NCI-H2227 treated with DMSO at 0.1 percent for 48 hours (cell line): ENCODE measurements around the gene SPTLC1.

Experiments used
- DNase-seq: peaks from one replicate; lab custom pipeline; 2025; lab: John Stamatoyannopoulos, UW

The SPTLC1 gene

GRCh38 chr9:92094655-92095054 lies 20.6 kb downstream of the SPTLC1 start:
- DNase-seq, result no peak

GRCh38 chr9:92077888-92078287 lies 37.3 kb downstream of the SPTLC1 start:
- DNase-seq, result no peak

DNA sequence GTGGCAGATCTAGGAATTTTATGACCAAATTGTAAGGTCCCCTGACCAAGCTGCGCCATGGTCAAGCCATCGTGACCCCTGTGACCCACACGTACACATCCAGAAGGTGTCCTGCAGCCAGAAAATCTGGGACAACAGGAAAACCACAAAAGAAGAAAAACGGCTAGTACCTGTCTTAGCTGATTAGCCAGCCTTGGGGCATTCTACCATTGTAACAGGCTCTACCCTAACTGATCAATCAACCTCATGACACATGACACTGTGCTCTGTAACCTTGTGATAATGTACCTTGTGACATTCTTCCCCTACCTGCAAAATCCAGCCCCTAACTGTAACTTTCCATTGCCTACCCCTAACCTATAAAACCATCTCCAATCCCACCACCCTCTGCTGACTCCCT lies 43.6 kb downstream of the SPTLC1 start:
- no peak for DNase-seq

DNA sequence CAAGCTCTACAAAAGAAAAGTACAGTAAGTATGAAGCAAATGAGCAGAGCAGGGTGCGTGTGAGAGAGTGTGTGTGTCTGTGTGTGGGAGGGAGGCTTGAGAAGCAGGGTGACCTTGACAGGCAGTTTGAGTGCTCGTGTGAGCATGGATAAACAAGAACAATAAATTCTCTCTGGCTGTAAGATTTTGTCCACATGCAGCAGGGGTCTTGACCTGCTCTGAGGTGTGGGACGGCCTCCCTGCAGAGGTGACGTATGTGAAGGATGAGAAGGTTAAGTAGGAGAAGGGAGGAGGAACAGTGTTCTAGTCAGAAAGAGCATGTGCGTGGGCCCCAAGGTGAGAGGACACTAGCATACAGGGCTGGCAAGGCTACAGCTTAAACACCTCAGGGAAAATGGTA lies 49.0 kb downstream of the SPTLC1 start:
- peak; percentile 43 for DNase-seq

GRCh38 chr9:92064711-92065110 lies 50.5 kb downstream of the SPTLC1 start:
- DNase-seq, result no peak

DNA sequence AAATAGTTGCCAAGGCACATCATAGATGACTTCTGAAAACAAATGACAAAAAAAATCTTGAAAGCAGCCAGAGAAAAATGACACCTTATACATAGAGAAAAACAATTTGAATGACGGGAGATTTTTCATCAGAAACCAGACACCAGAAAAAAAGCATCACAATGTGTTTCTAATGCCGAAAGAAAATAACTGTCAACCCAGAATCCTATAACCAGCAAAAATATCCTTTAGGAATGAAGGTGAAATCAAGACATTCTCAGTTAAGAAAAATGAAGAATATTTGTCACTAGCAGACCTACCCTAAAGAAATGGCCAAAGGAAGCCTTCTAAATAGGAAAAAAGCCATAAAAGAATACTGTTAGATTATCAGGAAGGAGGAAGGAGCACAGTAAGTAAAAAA lies 54.0 kb downstream of the SPTLC1 start:
- no peak for DNase-seq

- no peak for DNase-seq
These were observed 55.6 kb downstream of the SPTLC1 start for GRCh38 chr9:92059661-92060060.

DNA sequence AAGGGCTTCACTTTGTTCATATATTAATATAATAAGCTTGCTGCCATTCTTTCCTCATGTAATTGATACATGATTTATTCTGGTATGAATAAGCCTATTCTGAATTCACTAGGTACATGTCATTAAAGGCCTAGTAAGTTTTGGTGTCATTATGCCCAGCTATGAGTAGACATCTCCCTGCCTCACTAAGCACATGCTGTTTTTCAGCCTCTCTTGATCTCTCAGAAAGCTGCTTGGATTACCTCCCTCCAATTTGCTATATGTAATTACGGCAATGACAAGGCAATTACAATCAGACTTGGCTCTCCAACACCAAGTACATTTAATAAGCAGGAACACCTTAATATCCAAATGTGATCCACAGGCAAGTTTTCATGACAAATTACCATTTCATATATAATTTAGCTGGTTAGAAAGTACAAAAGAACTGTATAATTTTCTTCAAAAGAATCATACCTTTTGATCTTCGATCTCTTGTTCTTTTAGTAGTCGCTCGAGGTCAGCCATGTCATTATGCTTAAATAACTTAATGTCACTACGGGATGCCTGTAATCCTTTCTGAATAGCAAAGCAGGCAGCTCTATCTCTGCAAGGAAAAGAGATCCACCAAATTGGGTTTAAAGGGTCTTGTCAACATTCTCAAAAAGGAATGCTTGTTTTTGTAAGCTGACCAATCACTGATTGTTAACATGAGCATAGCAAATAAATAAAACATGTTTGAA lies 56.3 kb downstream of the SPTLC1 start:
- DNase-seq, result peak; percentile 94

DNA sequence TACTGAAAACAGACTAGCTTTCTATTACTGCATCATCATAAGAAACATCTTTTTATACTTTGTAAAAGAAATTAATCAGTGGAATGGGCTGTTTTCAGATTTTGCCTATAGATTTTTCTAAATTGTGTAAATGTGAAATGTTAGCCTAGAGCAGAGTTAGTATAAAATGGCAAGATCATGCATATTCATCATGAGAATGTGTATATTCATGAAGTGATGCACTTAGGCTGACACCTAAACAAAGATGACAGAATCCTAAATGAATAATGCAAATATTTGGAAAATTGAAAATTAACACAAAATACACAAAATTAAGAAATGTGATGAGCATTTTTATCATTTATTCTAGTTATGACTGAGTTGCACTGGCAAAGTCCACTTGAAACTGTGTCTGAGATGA lies 57.2 kb downstream of the SPTLC1 start:
- DNase-seq, result no peak

- DNase-seq, result no peak
These were observed 58.0 kb downstream of the SPTLC1 start for GRCh38 chr9:92057226-92057625.

- DNase-seq, result no peak
These were observed 59.6 kb downstream of the SPTLC1 start for GRCh38 chr9:92055624-92056023.

DNA sequence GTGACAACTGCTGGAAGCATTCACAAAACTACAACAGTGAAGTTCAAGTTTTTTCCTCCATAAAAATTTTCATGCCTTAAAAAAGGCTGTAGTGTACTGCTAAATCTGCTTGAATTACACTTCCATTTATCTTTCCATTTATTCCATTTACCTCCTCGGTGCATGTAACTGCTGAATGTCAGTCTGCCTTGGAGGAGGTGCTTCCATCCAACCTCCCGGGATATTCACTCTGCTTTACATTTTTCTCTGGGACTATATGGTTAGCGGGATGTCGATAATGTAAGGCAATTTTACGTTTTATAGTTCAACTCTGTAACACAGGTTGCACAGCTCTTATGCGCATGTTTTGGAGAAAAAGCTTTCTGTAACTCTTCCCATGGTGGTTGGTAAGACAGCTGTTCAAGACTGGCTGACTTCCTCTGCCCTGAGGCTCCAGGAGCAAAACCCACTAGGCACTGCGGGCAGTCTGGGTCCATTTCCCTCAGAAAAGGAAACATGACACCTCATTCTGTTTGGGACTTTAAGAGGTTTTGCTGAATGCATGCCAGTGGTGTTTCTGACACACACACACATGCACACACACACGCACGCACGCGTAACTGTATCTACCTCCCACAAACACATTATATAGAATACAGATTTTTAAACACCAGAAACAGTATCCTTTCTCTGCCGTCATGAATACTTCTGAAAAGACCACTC lies 66.1 kb downstream of the SPTLC1 start:
- DNase-seq, result no peak

- DNase-seq, result no peak
These were observed 67.7 kb downstream of the SPTLC1 start for GRCh38 chr9:92047500-92047899.

DNA sequence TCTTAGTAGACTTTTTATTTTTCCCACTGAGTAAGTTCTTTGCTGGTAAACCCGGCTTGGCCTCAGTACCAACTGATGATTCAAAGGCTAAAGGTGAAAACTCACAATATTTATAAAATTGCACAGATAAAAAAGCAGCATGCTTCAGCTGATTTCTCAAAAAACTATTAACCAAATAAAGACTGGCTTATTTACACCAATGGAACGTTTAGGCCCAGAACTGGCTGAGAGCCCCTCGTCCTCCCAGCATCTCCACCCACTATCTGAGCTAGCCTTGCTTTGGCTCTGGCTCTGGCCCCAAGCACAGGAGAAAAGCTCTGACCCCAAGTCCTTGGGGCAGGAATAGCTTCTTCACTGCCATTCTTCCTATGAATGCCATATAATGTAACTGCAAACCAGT lies 68.5 kb downstream of the SPTLC1 start:
- DNase-seq, result no peak

GRCh38 chr9:92044936-92045335 lies 70.3 kb downstream of the SPTLC1 start:
- no peak for DNase-seq

DNA sequence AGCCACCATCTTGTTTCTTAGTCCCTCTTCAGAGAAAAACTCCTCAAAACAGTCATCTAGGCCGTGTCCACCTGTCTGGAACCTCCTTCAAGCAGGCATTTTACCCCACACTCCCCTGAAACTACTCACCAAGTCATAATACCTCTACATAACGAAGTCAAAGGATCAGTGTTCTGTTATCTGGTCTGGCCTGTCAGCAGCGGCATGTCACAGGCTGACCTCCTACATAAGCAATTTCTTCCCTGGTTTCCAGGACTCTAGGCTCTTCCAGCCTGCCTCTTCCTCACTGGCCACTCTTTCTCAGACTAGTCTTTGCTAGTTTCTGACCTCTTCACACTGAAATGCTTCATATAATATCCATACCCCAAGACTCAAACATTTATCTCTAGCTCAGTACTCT lies 72.2 kb downstream of the SPTLC1 start:
- DNase-seq, result no peak

GRCh38 chr9:92042260-92042659 lies 73.0 kb downstream of the SPTLC1 start:
- DNase-seq, result no peak

GRCh38 chr9:92036756-92037155 lies 78.5 kb downstream of the SPTLC1 start:
- DNase-seq, result no peak

DNA sequence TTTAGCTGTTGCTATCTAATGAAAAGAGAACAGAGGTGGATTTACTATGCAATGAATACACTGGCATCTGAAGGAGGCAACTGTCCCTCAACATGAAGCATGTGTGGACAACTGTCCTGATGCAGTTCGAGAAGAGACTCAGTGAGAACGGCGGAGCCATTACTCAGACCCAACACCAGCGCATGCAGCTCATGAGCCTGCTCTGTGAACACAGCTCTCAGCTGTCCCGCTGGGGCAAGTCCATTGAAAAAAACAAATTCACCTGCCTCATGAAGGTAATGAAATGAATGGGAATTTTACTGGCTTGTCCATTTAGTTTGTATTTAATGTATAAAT lies 78.8 kb downstream of the SPTLC1 start:
- DNase-seq, result no peak

GRCh38 chr9:92035687-92036410 lies 79.4 kb downstream of the SPTLC1 start:
- DNase-seq, result no peak

DNA sequence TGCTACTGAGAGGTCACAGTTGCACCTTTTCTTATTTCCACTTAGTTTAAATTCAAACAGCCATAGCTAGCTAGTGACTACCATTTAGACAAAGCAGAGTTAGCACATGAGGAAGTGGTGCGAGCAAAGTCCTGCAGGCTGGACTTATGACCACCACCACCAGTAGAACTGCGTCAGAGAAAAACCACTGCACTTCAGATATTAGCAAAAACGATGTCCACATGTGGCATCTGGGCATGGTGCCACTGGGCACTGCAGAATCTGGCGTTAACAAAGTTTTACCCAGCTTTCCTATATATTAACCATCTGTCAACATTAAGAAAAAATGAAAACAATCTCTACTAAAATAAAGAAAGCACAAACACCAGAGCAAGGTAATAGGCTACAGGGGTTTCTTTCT lies 80.1 kb downstream of the SPTLC1 start:
- DNase-seq, result no peak

DNA sequence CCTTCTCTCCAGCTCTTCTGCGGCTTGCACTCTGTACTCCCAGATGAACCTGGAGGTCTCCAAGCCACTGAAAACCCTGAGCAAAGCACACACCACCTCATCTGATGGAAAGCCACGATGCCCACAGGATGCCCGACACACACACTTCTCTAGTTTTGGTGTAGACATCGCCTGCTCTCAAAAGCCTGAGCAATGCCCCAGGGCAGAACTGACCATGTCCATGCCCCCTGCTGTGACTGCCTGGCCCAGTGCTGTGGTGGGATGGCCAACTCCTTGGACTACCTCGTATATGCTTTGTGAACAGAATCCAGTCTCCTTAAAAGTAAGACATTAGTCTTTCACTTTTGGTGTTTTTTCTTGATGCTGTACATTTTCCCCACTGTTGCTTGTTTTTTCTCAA lies 81.2 kb downstream of the SPTLC1 start:
- no peak for DNase-seq

- DNase-seq, result no peak
These were observed 81.9 kb downstream of the SPTLC1 start for GRCh38 chr9:92033307-92033706.
